Breast epithelium (tissue), 4 donors: ENCODE data around the gene NME3. TPM values are rescaled to one million over a fixed set of nuclear protein-coding genes. Genes with fewer than 3 reads are reported as not detected.

Source experiments
- DNase-seq, 2 donors: peaks; one replicate each; pipeline ENCODE4 v3.0.0-alpha.2; 2019; ENCODE audit warnings: low spot score in 2 of 2
- H3K27ac ChIP-seq, 2 donors: fragments of 200-600 bp; sonication (generic) in 1 of 2; one replicate each; pipeline ENCODE4 v1.5.1; 2016 to 2019; ENCODE audit warnings: mild to moderate bottlenecking in 1 of 2
- H3K27me3 ChIP-seq, 2 donors: fragments of 200-600 bp; sonication (generic) in 1 of 2; one replicate each; pipeline versions ENCODE4 v1.5.1 to v1.6.0; 2017 to 2019; ENCODE audit warnings: control low read depth in 1 of 2, mild to moderate bottlenecking in 1 of 2
- H3K36me3 ChIP-seq: fragments of 200-600 bp; one replicate; pipeline ENCODE4 v1.5.1; 2019
- H3K4me1 ChIP-seq, 2 donors: fragments of 200-600 bp; sonication (generic); one replicate each; pipeline ENCODE4 v1.5.1; 2016 to 2019; ENCODE audit warnings: control low read depth in 1 of 2
- H3K4me3 ChIP-seq, 3 donors: fragments of 200-600 bp; sonication (generic); 1 replicate in 2 of 3; 2 replicates in 1 of 3; pipeline ENCODE4 v1.5.1; 2016 to 2019; ENCODE audit warnings: mild to moderate bottlenecking in 3 of 3, moderate library complexity in 2 of 3
- H3K9me3 ChIP-seq, 2 donors: fragments of 200-600 bp; sonication (generic) in 1 of 2; one replicate each; pipeline ENCODE4 v1.5.1; 2016 to 2019; ENCODE audit warnings: control low read depth in 1 of 2
- CTCF ChIP-seq, 3 donors: fragments of 450-650 bp; IDR thresholded peaks; one replicate each; pipeline ENCODE4 v1.5.1; 2016 to 2017; ENCODE audit warnings: antibody characterized with exemption in 3 of 3, mild to moderate bottlenecking in 3 of 3, moderate library complexity in 3 of 3
- POLR2A ChIP-seq: fragments of 450-650 bp; IDR thresholded peaks from one replicate; pipeline ENCODE4 v1.6.1; 2016; ENCODE audit warnings: antibody characterized with exemption, mild to moderate bottlenecking, moderate library complexity
- POLR2AphosphoS5 ChIP-seq, 3 donors: sonication (generic); formaldehyde crosslinking; IDR thresholded peaks; one replicate each; pipeline ENCODE4 v1.6.1; 2017; ENCODE audit warnings: antibody characterized with exemption in 3 of 3
- intact Hi-C: fragments of 100-400 bp; cut with DNase I; formaldehyde crosslinking; loops from one replicate; pipeline ENCODE4 v1.15.1; 2023; ENCODE audit warnings: low total_unique reads
- total RNA-seq, 3 donors: library from RNA; depleted of rRNA; stranded (reverse); fragments of >200 nt; gene quantifications; one replicate each; pipeline ENCODE4 v1.1.0, GENCODE V29; 2016

Gene NME3
- total RNA-seq, 3 donors from 2014 or later = 86.6 to 119 (median 115) TPM

- no peak for DNase-seq
- intact Hi-C loops = no loop called here
- no peak overlapping the region for H3K27ac ChIP-seq
- no peak for TF ChIP-seq POLR2AphosphoS5 (IDR thresholded peaks at IDR 0.05)
- no peak for TF ChIP-seq CTCF (IDR thresholded peaks at IDR 0.05)
- no peak for TF ChIP-seq POLR2A
- no peaks in the 10 kb centered on the region for H3K9me3 ChIP-seq
- no peaks in the 10 kb centered on the region for H3K4me1 ChIP-seq
- no peak overlapping the region for H3K4me3 ChIP-seq
- peaks cover 5% of the 10 kb centered on the region for H3K36me3 ChIP-seq
- no peaks in the 10 kb centered on the region for H3K27me3 ChIP-seq
Observed at GRCh38 chr16:1761751-1762150, 9.6 kb downstream of the NME3 start.

GRCh38 chr16:1760911-1761310 is 10.4 kb downstream of the NME3 start:
- H3K27me3 ChIP-seq = no peaks in the 10 kb centered on the region
- DNase-seq = no peak
- TF ChIP-seq POLR2AphosphoS5 (IDR thresholded peaks at IDR 0.05) (no peak), CTCF (IDR thresholded peaks at IDR 0.05) (no peak), POLR2A (no peak)
- no peaks in the 10 kb centered on the region for H3K4me1 ChIP-seq
- H3K27ac ChIP-seq = no peak overlapping the region
- peaks cover 5% of the 10 kb centered on the region for H3K36me3 ChIP-seq
- H3K9me3 ChIP-seq = no peaks in the 10 kb centered on the region
- intact Hi-C loops = no loop called here
- H3K4me3 ChIP-seq = no peak overlapping the region

- intact Hi-C loops = no loop called here
- no peaks in the 10 kb centered on the region for H3K27me3 ChIP-seq
- H3K27ac ChIP-seq = no peak overlapping the region
- no peak overlapping the region for H3K4me3 ChIP-seq
- H3K4me1 ChIP-seq = no peaks in the 10 kb centered on the region
- TF ChIP-seq CTCF (IDR thresholded peaks at IDR 0.05) = no peak
- TF ChIP-seq POLR2AphosphoS5 (IDR thresholded peaks at IDR 0.05) = no peak
- no peak for TF ChIP-seq POLR2A
- H3K36me3 ChIP-seq = no peaks in the 10 kb centered on the region
- no peaks in the 10 kb centered on the region for H3K9me3 ChIP-seq
- DNase-seq = no peak
Observed at GRCh38 chr16:1759511-1759910, 11.8 kb downstream of the NME3 start.

GRCh38 chr16:1758923-1759322 is 12.4 kb downstream of the NME3 start:
- Histone ChIP-seq H3K27ac (no peak overlapping the region), H3K4me3 (no peak overlapping the region), H3K27me3 (no peaks in the 10 kb centered on the region), H3K9me3 (no peaks in the 10 kb centered on the region), H3K36me3 (no peaks in the 10 kb centered on the region), H3K4me1 (no peaks in the 10 kb centered on the region)
- intact Hi-C loops = no loop called here
- TF ChIP-seq POLR2A (no peak), POLR2AphosphoS5 (IDR thresholded peaks at IDR 0.05) (no peak), CTCF (IDR thresholded peaks at IDR 0.05) (no peak)
- no peak for DNase-seq

GRCh38 chr16:1757714-1758461 is 13.5 kb downstream of the NME3 start:
- Histone ChIP-seq H3K4me3 (no peak overlapping the region), H3K27me3 (no peaks in the 10 kb centered on the region), H3K4me1 (no peaks in the 10 kb centered on the region), H3K36me3 (no peaks in the 10 kb centered on the region), H3K27ac (no peak overlapping the region), H3K9me3 (no peaks in the 10 kb centered on the region)
- TF ChIP-seq POLR2A (no peak), POLR2AphosphoS5 (IDR thresholded peaks at IDR 0.05) (no peak), CTCF (IDR thresholded peaks at IDR 0.05) (no peak)
- no peak for DNase-seq
- intact Hi-C loops = no loop called here
